HG03066 (cell line): ENCODE measurements around the gene SLC22A12.

Experiments
- ATAC-seq: cut with Tn5 transposase; IDR thresholded peaks from one replicate; pipeline ENCODE4 v1.9.1; 2021; ENCODE audit warnings: low read depth; ENCODE audit not compliant: unreplicated experiment

SLC22A12 gene

GRCh38 chr11:64562723-64563351, 28.2 kb upstream of the SLC22A12 start:
- no peak for ATAC-seq

- ATAC-seq: no peak
Measured at GRCh38 chr11:64563966-64564365, 27.1 kb upstream of the SLC22A12 start.

- no peak for ATAC-seq
Measured at GRCh38 chr11:64564419-64564818, 26.6 kb upstream of the SLC22A12 start.

GRCh38 chr11:64564947-64565889, 25.8 kb upstream of the SLC22A12 start:
- no peak for ATAC-seq

- no peak for ATAC-seq
Measured at GRCh38 chr11:64566042-64566914, 24.7 kb upstream of the SLC22A12 start.

- ATAC-seq: no peak
Measured at GRCh38 chr11:64566915-64567891, 23.8 kb upstream of the SLC22A12 start.

GRCh38 chr11:64568041-64568571, 22.9 kb upstream of the SLC22A12 start:
- ATAC-seq: no peak

GRCh38 chr11:64568584-64569140, 22.4 kb upstream of the SLC22A12 start:
- no peak for ATAC-seq

- no peak for ATAC-seq
Measured at GRCh38 chr11:64569300-64569970, 21.6 kb upstream of the SLC22A12 start.

GRCh38 chr11:64570341-64570740, 20.7 kb upstream of the SLC22A12 start:
- ATAC-seq: no peak

- ATAC-seq: no peak
Measured at GRCh38 chr11:64571050-64571409, 20.0 kb upstream of the SLC22A12 start.

GRCh38 chr11:64571410-64572091, 19.5 kb upstream of the SLC22A12 start:
- ATAC-seq: no peak

GRCh38 chr11:64572143-64572542, 18.9 kb upstream of the SLC22A12 start:
- ATAC-seq: no peak

GRCh38 chr11:64577202-64577601, 13.8 kb upstream of the SLC22A12 start:
- ATAC-seq: no peak

GRCh38 chr11:64580412-64580811, 10.6 kb upstream of the SLC22A12 start:
- no peak for ATAC-seq

GRCh38 chr11:64581057-64581523, 9.9 kb upstream of the SLC22A12 start:
- ATAC-seq: no peak

- no peak for ATAC-seq
Measured at GRCh38 chr11:64582885-64583284, 8.1 kb upstream of the SLC22A12 start.
